SIG-M5 (cell line): ENCODE measurements around the gene HDGFL1.

ENCODE experiments used
- DNase-seq: peaks from one replicate; lab custom pipeline; 2025; lab: John Stamatoyannopoulos, UW

The HDGFL1 gene

DNA sequence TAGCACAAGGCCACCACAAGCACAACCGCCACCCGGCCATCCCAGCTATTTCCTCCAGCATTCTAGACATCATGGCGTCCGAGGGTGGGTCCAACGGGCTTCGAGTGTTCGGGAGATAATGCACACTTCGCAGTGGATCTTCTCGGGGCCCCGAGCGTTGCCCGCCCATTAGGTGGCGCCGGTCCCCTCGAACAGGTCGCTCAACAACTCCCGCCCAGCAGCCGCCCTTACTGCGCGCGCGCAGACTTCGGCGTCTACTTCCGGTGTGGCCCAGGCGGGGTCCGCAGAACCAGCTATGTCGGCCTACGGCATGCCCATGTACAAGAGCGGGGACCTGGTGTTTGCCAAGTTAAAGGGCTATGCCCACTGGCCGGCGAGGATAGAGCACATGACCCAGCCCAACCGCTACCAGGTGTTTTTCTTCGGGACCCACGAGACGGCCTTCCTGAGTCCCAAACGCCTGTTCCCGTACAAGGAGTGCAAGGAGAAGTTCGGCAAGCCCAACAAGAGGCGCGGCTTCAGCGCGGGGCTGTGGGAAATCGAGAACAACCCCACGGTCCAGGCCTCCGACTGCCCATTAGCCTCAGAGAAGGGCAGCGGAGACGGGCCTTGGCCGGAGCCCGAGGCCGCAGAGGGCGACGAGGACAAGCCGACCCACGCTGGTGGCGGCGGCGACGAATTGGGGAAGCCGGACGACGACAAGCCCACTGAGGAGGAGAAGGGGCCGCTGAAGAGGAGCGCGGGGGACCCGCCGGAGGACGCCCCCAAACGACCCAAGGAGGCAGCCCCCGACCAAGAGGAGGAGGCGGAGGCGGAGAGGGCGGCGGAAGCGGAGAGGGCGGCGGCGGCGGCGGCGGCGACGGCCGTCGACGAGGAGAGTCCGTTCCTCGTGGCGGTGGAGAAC lies at the start of gene HDGFL1:
Gene HDGFL1 (plus strand): TSS at position 286 of the 904 bp plus-strand sequence. CDS start 10 bp downstream, at position 296.
- DNase-seq: no peak

DNA sequence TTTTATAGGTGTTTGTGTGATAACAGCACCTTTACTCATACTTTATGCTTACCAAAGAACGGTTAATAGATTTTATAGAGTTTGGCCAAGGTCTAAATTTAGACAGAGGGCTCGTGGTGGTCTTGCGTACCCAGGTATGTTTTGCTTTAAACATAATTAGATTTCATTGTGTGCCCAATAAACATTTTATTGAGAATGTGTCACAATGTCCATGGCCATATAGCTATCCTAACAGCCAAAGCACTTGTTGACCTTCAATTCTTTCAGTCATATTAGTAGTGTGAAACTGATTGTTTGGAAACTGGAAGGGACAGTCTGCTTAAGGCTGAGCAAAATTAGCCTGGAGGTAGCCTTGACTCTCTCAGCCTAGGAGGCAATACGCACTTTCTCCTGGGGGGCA lies 48.3 kb upstream of the HDGFL1 start:
- DNase-seq: no peak

DNA sequence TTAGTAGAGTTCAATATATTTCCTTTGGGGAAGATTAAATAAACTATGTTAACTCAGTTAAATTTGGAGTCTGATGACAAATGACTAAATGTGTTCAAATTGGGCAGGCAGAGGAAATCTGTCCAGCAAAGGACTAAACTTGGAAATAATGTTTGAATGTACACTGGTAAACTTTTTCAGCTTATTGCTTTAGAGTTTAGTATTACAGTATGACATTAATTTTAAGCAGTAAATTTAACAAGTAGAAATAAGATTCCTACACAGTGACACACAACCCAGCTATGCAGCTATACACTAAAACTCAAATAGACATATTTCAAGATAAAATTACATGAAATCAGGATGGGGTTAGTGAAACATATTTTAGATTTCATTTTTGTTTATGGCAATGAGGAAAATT lies 42.6 kb upstream of the HDGFL1 start:
- no peak for DNase-seq

DNA sequence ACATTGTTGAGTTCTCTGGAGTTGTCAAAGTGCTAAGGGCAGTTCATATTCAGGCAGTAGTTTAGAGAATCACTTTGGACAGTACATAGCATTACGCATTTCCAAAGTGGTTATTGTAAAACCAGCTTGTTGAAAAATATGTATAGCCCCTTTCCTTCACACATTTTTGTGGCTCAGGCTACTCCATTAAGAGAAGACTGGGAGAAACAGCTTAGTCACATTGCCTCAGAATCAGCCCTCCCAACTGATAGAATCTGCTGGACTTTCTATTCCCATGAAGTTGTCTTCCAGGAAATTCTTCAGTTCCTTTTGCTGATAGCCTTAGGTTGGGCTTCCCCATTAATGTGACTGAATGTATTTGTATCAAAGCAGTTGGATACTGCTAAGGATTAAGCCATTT lies 39.5 kb upstream of the HDGFL1 start:
- no peak for DNase-seq

DNA sequence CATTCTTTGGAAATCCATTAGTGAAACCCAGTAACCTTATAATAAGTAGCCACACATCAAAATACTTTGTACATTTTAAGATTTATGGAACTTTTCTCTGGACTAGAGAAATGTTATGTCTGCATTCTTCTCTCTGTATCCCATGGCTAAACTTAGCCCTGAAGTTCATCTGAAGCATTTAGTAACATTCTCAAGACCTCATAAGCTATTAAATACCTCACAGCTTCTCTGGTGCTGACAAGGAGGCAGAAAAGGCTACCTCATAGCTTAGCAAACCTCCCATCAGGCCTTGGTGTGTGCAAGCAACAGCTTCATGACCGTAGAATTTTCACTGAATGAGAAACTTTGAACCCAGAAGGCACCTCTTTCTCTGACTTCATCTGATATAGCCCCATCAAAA lies 38.9 kb upstream of the HDGFL1 start:
- DNase-seq: no peak

DNA sequence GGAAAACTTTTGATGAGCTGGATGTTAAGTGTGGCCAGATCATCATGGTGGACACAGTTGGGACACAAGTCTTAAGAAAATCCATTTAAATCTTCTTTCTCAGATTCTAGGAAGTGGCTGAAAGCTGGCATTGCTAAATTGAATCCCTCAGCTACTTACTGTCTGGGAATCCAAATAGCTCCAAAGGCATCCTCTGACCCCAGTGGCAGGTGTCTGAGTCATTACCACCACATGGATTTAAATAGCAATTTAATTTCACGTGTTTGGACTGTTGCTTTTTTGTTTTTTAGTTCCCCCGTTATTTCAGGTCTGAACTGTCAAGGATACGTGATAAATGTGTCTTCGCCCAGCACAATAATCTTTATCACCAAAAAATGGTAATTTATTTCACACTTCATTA lies 33.2 kb upstream of the HDGFL1 start:
- DNase-seq: no peak

DNA sequence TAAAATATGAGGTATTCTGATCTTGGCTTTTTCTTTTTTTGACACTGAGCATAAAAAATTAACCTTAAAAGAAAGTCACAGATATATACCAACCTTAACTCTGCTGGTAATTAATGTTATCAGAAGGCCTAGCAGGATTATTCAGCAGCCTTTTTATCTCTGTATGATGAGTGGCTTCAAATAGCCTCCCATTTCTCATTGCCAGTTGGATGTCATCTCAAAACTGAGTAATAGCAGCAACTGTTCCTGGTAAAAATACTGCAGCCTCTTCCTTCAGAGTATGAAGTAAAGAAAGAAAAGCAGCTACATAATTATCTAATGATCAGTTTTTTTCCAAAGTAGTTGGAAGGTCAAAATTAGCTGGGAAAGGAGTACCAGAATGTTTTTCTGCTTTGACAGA lies 24.9 kb upstream of the HDGFL1 start:
- no peak for DNase-seq

DNA sequence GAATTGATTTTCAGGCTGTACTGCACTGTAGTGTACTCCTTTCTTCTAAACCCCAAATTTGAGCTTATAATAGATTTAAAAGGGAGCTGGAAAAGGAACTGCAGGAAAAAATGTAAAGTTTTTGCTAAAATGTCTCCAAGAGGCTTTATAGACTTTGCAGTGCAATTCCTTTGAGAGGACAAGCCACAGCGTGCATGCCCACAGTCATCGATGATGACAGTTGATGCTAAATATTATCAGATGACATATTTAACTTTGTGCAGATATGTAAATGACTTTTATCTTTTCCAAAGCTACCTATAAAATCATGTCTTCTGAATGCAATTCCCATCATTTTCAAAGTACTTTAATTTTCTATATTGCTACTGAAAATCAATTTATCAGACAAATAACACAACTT lies 24.3 kb upstream of the HDGFL1 start:
- no peak for DNase-seq

DNA sequence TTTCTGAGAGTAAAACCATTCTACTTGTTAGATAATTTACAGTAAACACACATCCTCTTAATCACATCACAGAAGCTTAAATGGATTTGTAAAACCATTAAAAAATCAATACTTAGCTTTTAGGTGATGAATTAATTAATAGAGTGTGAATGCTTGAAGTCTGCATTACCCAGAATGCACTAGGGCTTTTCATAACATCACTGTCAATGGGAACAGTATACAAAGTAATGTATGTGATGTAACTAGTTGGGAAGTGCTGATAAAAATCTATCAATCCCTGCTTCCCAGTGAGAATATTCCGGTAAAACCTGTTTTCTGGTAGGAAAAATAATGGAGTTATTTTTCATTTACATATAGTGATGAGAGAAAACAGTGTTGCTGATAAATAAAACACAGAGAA lies 23.1 kb upstream of the HDGFL1 start:
- no peak for DNase-seq

DNA sequence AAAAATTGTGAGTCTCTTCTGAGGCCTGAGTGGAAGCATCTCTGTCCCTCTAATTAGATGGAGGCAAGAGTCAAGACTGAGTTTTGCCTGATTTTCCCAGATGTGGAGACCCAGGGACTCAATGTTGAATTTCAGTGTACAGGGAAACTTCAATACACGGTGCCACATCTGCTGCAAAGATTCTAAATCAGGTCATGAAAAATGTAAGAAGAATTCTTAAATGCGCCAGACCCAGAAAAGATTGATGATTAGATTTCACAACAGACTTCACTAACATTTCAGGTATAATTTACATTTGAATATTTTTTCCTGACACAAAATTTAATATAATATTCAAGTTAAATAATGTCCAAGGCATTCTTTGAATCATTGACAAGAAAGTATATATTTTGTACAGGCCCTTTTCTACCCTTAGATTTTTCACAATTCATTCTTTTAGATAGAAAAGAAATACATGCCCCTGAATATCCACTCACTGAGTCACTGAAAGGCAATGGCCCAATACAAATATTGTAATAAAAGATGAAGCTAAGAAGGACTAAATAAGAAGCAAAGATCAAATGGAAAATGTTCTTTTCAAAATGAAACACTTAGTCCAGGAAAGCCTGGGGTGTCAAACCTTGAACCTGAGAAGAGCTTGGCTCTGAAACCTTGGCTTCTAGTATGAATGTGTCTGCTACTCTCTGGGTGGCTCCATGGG lies 18.2 kb upstream of the HDGFL1 start:
- DNase-seq: no peak

DNA sequence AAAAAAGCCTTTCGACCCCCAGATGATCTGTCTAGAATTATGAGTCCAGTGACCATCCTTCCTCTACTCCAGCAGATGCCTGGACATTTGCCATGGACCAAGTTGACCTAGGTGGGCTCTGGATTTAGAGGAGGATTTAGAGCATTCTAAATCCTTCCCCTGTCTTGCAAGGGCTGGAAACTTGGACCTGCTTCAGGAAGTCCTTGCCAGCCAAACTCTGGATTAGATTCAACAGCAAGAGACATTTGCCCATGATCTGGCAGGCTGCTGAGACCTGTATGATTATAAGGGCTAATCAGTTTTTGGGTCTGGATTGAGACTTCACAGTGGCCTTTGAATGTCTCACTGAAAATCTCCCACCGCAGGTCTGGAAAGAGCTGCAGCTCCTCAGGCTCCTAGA lies 13.1 kb upstream of the HDGFL1 start:
- DNase-seq: no peak

DNA sequence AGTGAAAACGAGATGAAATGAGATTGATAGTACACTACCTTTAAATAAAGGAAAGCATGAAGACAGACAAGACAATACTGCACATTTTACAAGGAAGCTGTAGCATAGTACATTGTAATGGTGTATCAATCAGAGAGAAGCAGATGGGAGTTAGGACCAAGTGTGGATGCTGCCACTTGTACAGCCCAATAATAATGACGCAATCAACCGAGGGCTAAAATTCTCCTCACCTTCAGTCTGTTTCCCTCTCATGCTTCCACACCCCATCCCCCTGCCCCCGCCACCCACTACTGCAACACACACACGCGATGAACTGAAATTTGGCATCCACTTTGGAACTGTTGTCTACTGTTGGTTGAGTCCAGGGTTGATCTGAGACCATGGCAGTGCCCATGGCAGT lies 12.4 kb upstream of the HDGFL1 start:
- DNase-seq: no peak

DNA sequence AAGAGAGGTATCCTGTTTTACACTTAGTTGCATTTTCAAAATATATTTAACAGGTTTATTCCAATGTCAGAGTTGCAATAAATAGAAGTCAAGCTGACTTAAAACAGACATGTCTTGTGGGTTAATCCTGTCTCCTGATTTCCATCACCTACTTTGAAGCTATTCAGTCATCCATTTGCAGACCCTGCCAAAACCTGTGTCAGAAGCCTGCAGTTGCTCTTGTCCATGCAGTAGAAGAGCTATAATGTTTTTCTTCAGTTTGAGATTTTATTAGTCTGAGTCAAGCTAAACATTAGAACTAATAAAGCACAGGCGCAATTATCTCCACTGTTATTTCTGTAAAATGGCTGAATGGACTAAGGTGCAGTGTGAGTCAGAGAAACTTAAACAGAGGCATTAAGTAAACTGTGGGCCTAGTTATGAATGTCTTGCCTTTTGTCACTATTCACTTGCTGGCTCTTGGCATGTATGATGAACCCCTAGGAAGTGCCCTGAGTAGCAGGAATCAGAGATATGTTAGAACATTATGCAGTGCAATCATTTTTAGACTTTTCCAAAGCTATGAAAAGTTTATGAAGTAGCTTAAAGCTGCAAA lies 11.0 kb upstream of the HDGFL1 start:
- DNase-seq: no peak

DNA sequence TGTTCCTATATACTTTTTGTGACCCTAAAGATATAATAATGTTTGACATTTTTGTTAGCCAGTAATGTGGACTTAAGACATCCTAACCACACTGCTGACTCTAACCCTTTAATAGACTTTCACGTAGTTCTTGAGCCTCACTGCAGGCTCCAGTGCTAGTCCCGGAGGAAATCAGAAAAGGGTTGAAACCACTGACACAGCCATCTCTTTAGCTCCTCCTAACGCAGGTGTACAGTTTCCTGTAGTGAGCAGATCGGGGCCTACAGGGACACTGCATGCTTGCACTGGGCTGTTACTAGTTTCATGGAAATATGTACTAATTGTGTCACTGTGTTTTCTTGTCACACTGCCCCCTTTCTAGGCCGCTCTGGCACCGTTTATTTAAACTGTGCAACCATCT lies 512 bp upstream of the HDGFL1 start:
- DNase-seq: no peak

DNA sequence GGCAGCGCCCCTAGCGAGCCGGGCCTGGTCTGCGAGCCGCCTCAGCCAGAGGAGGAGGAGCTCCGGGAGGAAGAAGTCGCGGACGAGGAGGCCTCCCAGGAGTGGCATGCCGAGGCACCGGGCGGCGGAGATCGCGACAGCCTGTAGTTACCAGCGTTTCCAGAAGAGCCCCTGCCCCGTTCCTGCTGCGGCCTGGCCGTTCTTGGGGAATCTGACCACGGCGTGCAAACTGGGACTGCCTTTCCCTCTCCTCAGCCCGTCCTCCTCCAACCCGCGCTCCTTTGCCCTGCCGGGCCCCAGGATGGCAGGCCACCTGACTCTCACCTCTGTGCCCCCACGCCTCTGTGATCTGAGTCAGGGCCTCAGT lies 802 bp downstream of the HDGFL1 start:
- DNase-seq: no peak

DNA sequence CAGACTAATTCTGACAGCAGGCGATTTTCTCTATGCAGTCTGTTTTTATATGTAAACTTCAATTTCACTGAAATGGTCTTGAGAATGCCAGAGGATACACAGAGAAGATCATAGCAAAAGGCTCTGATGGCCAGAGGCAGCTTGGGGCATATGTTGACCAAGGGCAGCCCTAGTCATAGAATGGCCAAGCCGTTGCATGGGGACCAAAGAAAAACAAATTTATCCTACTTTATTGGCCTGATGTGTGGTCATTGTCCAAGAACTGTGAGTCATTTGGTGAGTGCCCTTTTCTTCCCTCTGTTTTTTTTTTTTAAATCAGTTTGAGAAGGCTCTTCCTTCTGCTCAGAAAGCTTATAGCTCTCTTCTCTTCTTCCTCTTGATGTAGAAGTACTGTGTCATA lies 5.8 kb downstream of the HDGFL1 start:
- no peak for DNase-seq

DNA sequence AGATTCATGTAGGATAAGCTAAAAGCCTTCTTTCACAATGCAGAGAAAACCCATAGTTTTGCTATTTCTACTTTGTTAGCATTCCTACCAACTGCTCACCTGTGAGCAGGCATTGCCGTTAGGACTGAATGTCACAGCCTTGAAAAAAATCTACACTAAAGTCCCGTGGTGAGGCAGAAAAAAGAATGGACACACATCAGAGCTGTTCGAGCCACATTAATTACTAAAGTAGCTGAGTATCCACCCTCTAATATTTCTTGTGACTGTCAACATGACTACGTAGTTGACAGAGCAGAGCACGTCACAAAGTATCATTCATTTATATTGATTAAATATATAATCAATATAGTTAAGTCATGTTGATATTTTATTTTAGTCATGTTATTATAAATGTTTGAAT lies 10.1 kb downstream of the HDGFL1 start:
- DNase-seq: no peak

DNA sequence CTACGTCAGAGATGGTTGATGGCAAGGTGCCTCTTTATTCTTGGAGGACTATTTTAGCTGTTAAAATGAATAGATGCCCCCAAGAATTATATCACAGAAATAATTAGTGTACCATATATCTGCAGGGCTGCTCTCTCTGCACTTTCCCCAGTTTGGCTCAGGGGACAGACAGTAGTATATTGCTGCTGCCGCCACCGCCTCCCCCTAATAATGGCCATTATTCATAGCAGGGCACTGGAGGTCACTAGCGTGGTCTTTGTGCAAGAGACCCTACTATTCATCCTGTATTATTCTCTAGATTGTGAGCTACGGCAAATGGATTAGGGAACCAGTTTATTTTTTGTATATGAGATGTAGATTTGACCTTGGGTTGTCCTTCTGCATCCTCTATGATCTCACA lies 11.0 kb downstream of the HDGFL1 start:
- DNase-seq: no peak

DNA sequence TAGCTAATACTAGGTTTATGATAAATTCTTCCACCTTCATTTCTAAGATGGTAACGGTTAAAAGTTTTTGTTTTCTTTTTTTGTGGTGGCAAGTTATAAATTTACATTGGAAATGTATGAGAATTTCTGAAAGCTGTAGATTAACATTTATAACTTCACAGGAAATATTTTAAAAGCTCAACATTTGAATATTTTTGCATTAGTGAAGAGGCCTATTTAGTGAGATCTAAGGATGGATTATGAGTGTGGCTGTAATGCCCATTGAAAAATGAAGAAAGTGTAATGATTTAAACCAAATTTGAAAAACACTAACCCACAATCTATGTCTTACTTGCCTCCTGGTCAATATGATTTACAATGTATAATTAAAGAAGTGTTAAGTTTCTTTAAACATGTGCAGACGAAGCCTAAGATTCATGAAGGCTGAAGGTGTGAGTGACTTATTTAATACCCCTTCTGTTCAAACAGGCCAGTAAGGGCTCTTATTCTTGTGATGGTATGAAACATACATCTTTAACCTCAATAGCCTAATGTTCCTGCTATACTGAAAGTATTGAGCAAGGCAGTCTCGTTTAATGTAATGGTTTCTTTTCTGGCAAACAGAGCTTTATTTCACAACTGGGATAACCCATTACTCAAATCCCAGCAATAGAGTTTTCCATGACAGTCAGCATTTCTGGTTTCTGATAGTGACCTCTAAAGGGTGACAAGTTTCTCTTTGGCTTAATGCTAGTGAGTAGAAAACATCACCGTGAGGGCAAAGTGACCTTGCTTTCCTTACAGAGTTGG lies 13.2 kb downstream of the HDGFL1 start:
- DNase-seq: no peak

DNA sequence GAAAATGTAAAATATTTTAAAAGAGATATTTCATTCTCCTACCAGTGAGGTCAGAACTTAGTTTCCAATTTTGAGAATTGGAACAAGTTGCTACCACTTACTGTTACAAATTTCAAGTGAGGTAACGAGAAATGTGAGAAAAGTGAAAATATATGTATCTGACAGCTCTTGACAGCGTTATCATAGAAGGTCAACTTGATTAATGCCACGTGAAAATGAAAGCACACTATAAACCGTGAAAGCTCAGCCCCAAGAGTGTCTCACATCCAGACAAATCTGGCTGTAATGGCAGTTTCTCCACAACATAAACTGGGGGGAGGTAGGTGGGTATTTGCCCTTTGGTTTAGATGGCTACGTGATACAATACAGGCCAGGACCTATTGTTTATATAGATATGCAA lies 13.9 kb downstream of the HDGFL1 start:
- no peak for DNase-seq

DNA sequence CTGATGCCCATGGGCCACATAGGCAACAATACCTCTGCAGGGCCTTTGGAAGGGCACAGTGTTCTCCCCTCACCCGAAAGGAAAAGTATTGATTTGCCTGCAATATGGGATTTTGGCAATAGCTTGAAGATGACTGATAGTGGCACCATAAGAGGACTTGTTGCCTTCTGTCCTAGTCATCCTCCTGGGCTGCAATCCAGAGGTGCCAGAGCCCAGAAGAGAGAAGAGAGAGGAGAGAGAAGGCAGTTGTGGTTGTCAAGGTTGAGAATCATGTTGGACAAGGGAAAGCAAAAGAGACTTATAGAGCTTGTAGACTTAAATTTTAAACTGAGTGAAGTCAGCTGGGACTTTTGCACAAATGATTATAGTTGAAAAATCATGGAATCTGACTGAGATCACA lies 14.6 kb downstream of the HDGFL1 start:
- DNase-seq: no peak

DNA sequence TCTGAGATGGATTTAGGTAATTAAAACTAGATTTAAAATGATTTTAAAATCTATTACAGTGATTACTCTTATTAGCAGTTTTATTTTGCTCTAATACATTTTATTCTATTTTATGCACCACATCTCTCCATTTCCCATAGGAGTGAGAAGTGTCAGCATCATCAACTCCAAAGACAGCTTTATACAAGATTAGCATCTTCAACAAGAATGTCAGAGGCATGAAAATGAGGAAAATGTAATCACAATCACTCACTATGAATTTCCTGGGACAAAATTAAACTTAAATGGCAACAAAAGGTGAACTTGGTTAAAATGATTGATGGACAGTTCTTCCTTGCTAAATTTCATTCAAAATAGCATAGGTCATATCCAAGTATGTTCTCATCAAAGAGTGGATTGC lies 19.8 kb downstream of the HDGFL1 start:
- no peak for DNase-seq
